HAP-1 (cell line): ENCODE measurements around the gene CCDC195.

ENCODE experiments used
- DNase-seq, 2 experiments: peaks; one replicate each; pipeline ENCODE4 v3.0.0-alpha.2; 2016 to 2020; ENCODE audit warnings: low spot score in 2 of 2
- H3K27me3 ChIP-seq: fragments of 250-450 bp; sonication (Bioruptor Pico); 2 replicates; pipeline ENCODE4 v1.5.1; 2020; ENCODE audit warnings: low read depth, mild to moderate bottlenecking, moderate library complexity
- H3K36me3 ChIP-seq: fragments of 250-450 bp; sonication (Bioruptor Pico); replicated peaks from 2 replicates; pipeline ENCODE4 v1.5.1; 2020; ENCODE audit warnings: mild to moderate bottlenecking
- H3K4me1 ChIP-seq: fragments of 250-450 bp; sonication (Bioruptor Pico); 2 replicates; pipeline ENCODE4 v1.5.1; 2020; ENCODE audit warnings: mild to moderate bottlenecking
- H3K4me3 ChIP-seq: fragments of 250-450 bp; sonication (Bioruptor Pico); 2 replicates; pipeline ENCODE4 v1.5.1; 2020; ENCODE audit warnings: mild to moderate bottlenecking, moderate library complexity
- H3K9me3 ChIP-seq: fragments of 250-450 bp; sonication (Bioruptor Pico); 2 replicates; pipeline ENCODE4 v1.5.1; 2020; ENCODE audit warnings: mild to moderate bottlenecking, moderate library complexity
- in situ Hi-C: fragments of 300-500 bp; cut with MboI; formaldehyde crosslinking; loops from 3 replicates; pipeline ENCODE4 v1.14.3; 2020; ENCODE audit warnings: low sequenced_read_pairs, inconsistent platforms, mixed read lengths

The CCDC195 gene, protein sequence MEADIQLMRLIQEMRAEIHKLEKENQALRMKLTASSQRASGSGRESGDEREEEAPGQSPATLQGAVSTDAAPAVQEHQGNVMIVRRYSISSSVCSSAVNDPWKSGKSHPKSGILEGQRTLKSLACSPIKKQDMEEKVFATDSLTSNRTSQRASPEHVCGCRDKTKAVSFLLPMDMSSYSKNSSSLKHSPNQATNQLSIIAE

GRCh38 chr2:224716201-224716600 lies at the start of gene CCDC195:
TSS of gene CCDC195 (minus strand) at chr2:224716365. CDS start at chr2:224716365, 0 bp downstream.
- Histone ChIP-seq H3K4me1 (no peaks in the 10 kb centered on the region), H3K36me3 (no peaks in the 10 kb centered on the region), H3K9me3 (no peaks in the 10 kb centered on the region), H3K27me3 (no peaks in the 10 kb centered on the region), H3K4me3 (no peak within 1 kb of the TSS)
- DNase-seq = no peak
- in situ Hi-C loops = no loop called here

- in situ Hi-C loops = no loop called here
- 0 out of 2 replicates have a peak, but pooled peaks cover 3% of the 10 kb centered on the region for H3K27me3 ChIP-seq
- no peaks in the 10 kb centered on the region for H3K36me3 ChIP-seq
- no peak overlapping the region for H3K4me3 ChIP-seq
- no peak for DNase-seq
- H3K9me3 ChIP-seq = no peaks in the 10 kb centered on the region
- no peaks in the 10 kb centered on the region for H3K4me1 ChIP-seq
Measured at GRCh38 chr2:224764565-224765236, 48.5 kb upstream of the CCDC195 start.

- Histone ChIP-seq H3K4me3 (no peak overlapping the region), H3K36me3 (no peaks in the 10 kb centered on the region), H3K4me1 (no peaks in the 10 kb centered on the region), H3K27me3 (no peaks in the 10 kb centered on the region), H3K9me3 (no peaks in the 10 kb centered on the region)
- in situ Hi-C loops = no loop called here
- no peak for DNase-seq
Measured at GRCh38 chr2:224757934-224758548, 41.9 kb upstream of the CCDC195 start.

DNA sequence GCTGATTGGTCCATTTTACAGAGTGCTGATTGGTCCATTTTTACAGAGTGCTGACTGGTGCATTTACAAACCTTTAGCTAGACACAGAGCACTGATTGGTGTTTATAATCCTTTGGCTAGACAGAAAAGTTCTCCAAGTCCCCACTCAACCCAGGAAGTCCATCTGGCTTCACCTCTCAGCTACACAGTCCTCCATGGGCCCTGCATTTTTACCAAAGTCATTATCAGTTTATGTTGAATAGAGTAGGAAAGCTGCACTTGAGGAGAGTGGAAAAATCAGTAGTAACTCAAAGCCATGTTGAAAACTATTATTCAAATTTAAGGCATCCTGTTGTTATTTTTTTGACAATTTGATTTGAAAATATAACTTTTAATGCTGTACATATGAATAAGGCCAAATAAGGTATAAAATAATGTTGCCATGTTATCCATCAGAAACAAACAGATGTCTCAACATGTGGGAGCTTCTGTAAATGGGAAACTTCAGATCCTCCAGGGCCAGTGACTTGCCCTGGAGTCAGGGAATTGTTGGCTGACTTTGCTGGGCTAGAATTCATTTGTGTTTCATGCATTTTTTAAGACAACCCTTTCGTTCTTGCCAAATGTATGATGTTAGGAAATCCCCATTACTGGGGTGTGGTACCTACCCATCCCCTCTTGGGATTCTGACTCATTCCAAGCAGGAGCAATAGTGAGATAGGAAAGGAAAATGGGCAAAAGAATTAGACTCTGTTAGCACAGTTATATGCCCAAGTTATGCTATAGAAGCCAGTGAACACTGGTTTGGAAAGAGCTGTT lies 37.8 kb upstream of the CCDC195 start:
- H3K36me3 ChIP-seq = no peaks in the 10 kb centered on the region
- no peak overlapping the region for H3K4me3 ChIP-seq
- no peaks in the 10 kb centered on the region for H3K4me1 ChIP-seq
- H3K27me3 ChIP-seq = no peaks in the 10 kb centered on the region
- in situ Hi-C loops = no loop called here
- no peaks in the 10 kb centered on the region for H3K9me3 ChIP-seq
- no peak for DNase-seq

DNA sequence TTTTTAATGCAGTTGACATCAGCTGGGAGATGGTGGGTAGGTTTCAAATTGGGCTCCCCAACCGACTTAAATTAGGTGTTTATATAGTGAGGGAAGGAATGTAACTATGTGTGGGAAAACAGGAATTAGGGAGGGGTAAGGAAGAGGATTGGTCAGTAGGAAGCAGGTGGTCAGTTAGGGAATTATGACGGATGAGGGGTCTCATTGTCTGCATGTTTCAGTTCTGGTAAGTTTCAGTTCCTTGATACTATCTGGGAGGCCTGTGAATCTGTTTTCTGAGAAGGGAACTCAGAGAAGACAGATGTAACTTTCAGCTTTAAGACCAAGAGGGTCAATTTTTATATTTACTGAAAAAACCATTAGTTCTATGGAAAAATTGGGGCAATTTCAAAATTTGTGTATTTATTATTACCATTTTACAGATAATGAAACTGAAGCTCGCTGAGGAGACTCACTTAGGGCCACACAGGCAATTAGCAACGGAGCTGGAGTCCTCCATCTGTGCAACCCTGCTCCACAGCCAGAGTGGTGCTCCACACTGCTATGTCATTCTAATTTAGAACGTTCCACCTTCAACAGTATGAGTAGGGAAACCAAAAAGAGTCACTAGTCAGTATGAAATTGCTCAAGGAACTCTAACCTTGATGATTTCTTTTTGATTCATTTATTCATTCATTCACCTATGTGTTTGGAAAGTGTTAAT lies 36.0 kb upstream of the CCDC195 start:
- no peak for DNase-seq
- Histone ChIP-seq H3K4me3 (no peak overlapping the region), H3K27me3 (no peaks in the 10 kb centered on the region), H3K4me1 (no peaks in the 10 kb centered on the region), H3K36me3 (no peaks in the 10 kb centered on the region), H3K9me3 (no peaks in the 10 kb centered on the region)
- in situ Hi-C loops = no loop called here

DNA sequence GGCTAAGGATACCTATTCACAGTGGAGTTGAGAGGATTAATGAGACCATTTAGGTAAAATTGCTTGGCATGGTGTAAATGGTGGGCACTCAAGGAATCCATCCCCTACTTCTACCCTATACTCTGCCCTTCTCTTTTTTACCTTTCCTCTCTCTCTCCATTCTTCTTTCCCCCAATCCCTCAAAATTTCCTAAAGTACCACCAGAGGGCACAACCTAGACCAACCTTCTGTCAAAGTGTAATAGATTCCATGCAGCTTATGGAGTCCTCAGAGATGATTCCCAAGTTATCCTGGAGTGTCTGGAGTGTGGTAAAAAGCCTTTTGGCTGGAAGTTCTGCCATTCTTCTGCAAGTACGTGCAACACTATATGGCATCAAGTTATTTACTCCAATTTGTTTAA lies 33.0 kb upstream of the CCDC195 start:
- DNase-seq = no peak
- Histone ChIP-seq H3K36me3 (no peaks in the 10 kb centered on the region), H3K27me3 (no peaks in the 10 kb centered on the region), H3K4me1 (no peaks in the 10 kb centered on the region), H3K9me3 (no peaks in the 10 kb centered on the region), H3K4me3 (no peak overlapping the region)
- in situ Hi-C loops = no loop called here

DNA sequence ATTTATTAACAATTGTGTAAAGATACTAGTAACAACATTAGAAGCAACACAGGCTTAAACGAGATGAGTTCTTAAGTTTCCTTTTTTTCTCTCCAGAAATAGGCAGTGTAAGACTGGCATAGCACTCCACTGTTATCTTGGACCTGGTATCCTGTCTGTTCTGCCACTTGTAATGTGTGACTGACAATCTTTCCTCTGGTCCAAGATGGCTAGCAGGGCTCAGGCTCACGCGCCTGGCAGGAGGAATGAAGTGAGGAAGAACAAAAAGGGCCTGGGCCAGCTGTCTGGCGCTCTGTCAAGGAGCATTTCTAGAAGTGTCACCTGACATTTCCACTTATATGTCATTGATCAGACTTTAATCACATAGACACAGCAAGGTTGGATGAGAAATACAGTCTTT lies 31.6 kb upstream of the CCDC195 start:
- Histone ChIP-seq H3K4me3 (no peak overlapping the region), H3K4me1 (no peaks in the 10 kb centered on the region), H3K27me3 (no peaks in the 10 kb centered on the region), H3K9me3 (no peaks in the 10 kb centered on the region), H3K36me3 (no peaks in the 10 kb centered on the region)
- in situ Hi-C loops = no loop called here
- no peak for DNase-seq

GRCh38 chr2:224736227-224736626 lies 20.1 kb upstream of the CCDC195 start:
- in situ Hi-C loops = no loop called here
- no peaks in the 10 kb centered on the region for H3K4me1 ChIP-seq
- H3K27me3 ChIP-seq = no peaks in the 10 kb centered on the region

DNA sequence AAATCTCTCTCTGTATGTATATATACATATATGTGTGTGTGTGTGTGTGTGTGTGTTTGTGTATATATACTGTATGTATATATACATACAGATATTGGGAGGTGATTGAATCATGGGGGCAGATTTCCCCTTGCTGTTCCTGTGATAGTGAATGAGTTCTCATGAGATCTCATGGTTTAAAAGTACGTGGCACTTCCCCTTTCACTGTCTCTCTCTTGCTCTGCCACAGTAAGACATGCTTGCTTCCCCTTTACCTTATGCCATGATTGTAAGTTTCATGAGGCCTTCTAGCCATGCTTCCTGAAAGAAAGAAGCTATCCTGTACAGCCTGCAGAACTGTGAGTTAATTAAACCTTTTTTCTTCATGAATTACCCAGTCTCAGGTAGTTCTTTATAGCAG lies 18.8 kb upstream of the CCDC195 start:
- H3K4me3 ChIP-seq = no peak overlapping the region
- no peaks in the 10 kb centered on the region for H3K4me1 ChIP-seq
- in situ Hi-C loops = no loop called here
- no peaks in the 10 kb centered on the region for H3K27me3 ChIP-seq
- no peaks in the 10 kb centered on the region for H3K36me3 ChIP-seq
- H3K9me3 ChIP-seq = no peaks in the 10 kb centered on the region; the same call in 1 of the 2 replicates
- no peak for DNase-seq

More at GRCh38 chr2:224736227-224736626, 20.1 kb upstream of the CCDC195 start:
- DNase-seq = no peak
- Histone ChIP-seq H3K9me3 (no peaks in the 10 kb centered on the region; the same call in 1 of the 2 replicates), H3K4me3 (no peak overlapping the region), H3K36me3 (no peaks in the 10 kb centered on the region)

DNA sequence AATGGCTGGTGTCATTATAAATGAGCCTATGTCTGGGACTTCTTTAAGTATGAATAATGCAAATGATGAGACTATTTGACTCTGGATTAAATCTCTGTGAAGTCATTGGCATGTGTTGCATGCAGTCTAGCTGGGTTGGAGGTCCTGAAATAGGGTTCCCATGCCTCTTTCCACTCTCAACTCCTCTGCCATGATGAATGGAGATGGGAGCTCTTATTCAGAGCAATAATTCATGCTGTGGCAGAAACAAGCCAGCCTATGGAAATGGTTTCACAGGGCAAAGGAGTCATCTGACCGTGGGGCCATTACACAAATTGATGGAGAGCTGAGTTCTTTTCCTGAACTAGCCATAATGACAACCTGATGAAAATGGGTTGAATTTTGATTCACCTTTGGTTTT lies 15.5 kb upstream of the CCDC195 start:
- no peaks in the 10 kb centered on the region for H3K36me3 ChIP-seq

DNA sequence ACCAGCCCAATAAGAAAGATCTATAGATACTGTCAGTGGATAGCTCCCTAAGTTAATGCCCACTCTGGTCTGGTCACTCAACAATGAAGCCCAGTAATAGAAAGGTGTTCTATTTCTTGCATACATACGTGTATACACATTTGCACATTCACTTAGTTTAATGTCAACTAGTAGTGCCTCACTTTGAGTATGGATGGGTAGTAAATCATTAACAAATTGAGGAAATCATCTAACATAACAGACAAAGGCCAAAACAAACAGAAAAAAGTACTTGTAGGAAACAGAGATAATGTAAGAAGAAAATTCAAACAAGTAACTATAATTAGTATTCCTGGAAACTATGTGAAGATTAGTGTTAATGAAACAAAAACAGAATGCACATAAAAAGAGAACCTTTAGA lies 13.3 kb upstream of the CCDC195 start:
- H3K9me3 ChIP-seq = no peaks in the 10 kb centered on the region
- no peaks in the 10 kb centered on the region for H3K36me3 ChIP-seq
- H3K4me3 ChIP-seq = no peak overlapping the region
- in situ Hi-C loops = no loop called here
- H3K4me1 ChIP-seq = no peaks in the 10 kb centered on the region
- no peaks in the 10 kb centered on the region for H3K27me3 ChIP-seq
- DNase-seq = no peak

More for the DNA sequence above, 15.5 kb upstream of the CCDC195 start:
- DNase-seq = no peak
- in situ Hi-C loops = no loop called here
- no peak overlapping the region for H3K4me3 ChIP-seq
- H3K4me1 ChIP-seq = no peaks in the 10 kb centered on the region
- no peaks in the 10 kb centered on the region for H3K27me3 ChIP-seq
- no peaks in the 10 kb centered on the region; the same call in 1 of the 2 replicates for H3K9me3 ChIP-seq

GRCh38 chr2:224724331-224724730 lies 8.2 kb upstream of the CCDC195 start:
- no peak for DNase-seq
- H3K36me3 ChIP-seq = no peaks in the 10 kb centered on the region
- H3K9me3 ChIP-seq = no peaks in the 10 kb centered on the region
- in situ Hi-C loops = no loop called here
- no peaks in the 10 kb centered on the region for H3K4me1 ChIP-seq
- H3K27me3 ChIP-seq = no peaks in the 10 kb centered on the region
- H3K4me3 ChIP-seq = no peak overlapping the region

DNA sequence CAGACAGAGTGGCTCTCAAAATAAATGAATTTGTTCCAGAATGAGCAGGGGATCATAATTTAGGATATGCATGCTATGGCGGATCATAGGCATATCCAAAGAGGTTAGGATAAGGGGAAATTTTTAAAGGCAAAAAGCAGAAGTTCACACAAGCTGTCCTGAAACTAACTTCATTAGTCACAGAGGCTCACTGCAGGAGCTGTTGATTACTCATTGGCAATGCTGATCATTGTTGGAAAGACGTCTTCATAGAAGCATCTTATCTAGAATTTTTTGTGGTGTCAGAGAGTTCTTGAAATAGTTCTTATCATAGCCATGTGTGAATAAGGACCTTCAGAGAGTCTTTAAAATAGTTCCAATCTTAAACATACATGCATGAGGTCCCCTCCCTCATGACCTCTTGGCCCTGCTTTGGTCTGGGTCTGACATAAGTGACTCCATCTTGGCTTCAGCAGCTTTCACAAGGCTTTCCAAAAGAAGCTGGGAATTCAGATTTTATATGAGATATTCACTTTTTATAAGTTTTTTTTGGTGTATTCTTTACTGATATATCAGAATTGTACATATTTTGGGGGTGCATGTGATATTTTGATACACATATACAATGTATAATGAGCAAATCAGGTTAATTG lies 7.5 kb upstream of the CCDC195 start:
- no peak for DNase-seq

More for the DNA sequence above, 7.5 kb upstream of the CCDC195 start:
- no peak overlapping the region for H3K4me3 ChIP-seq
- in situ Hi-C loops = no loop called here
- H3K36me3 ChIP-seq = no peaks in the 10 kb centered on the region
- no peaks in the 10 kb centered on the region for H3K9me3 ChIP-seq
- H3K4me1 ChIP-seq = no peaks in the 10 kb centered on the region
- H3K27me3 ChIP-seq = no peaks in the 10 kb centered on the region
